ENCODE measurements around the gene PIK3R4.

The PIK3R4 gene

GRCh38 chr3:130686833-130687232, 59.8 kb downstream of the PIK3R4 start:
- no peaks in the 10 kb centered on the region for H3K79me2 ChIP-seq (ENCODE audit: control insufficient read depth, low read length)
- H4K20me1 ChIP-seq (ENCODE audit: control insufficient read depth, insufficient read depth, low read depth, low read length): no peaks in the 10 kb centered on the region
- H3K4me1 ChIP-seq (ENCODE audit: control insufficient read depth, low read length): no peaks in the 10 kb centered on the region
- H3K27me3 ChIP-seq (ENCODE audit: control insufficient read depth, low read length): no peaks in the 10 kb centered on the region
- no peaks in the 10 kb centered on the region for H3K9me2 ChIP-seq (replicated peaks; ENCODE audit: control insufficient read depth, low read length)
- no peaks in the 10 kb centered on the region for H3K9me3 ChIP-seq (ENCODE audit: control insufficient read depth, insufficient read depth, low read length)
- no peak overlapping the region for H3K27ac ChIP-seq (ENCODE audit: low read depth, low read length)
- no peak overlapping the region for H3K4me2 ChIP-seq (ENCODE audit: low read length)
- H3K36me3 ChIP-seq (ENCODE audit: control insufficient read depth, low read length): peaks cover 44% of the 10 kb centered on the region
- no peak overlapping the region for H3K4me3 ChIP-seq (ENCODE audit: low read length)
- no peak for TF ChIP-seq EZH2phosphoT487 (IDR thresholded peaks at IDR 0.05; ENCODE audit: borderline replicate concordance, low read length)
- TF ChIP-seq, protein P1, sequence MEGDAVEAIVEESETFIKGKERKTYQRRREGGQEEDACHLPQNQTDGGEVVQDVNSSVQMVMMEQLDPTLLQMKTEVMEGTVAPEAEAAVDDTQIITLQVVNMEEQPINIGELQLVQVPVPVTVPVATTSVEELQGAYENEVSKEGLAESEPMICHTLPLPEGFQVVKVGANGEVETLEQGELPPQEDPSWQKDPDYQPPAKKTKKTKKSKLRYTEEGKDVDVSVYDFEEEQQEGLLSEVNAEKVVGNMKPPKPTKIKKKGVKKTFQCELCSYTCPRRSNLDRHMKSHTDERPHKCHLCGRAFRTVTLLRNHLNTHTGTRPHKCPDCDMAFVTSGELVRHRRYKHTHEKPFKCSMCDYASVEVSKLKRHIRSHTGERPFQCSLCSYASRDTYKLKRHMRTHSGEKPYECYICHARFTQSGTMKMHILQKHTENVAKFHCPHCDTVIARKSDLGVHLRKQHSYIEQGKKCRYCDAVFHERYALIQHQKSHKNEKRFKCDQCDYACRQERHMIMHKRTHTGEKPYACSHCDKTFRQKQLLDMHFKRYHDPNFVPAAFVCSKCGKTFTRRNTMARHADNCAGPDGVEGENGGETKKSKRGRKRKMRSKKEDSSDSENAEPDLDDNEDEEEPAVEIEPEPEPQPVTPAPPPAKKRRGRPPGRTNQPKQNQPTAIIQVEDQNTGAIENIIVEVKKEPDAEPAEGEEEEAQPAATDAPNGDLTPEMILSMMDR (IDR thresholded peaks at IDR 0.05; ENCODE audit: low read depth, low read length, poor library complexity, severe bottlenecking): no peak
- H3F3A ChIP-seq (ENCODE audit: control insufficient read depth, insufficient read depth): no peaks in the 10 kb centered on the region

GRCh38 chr3:130682131-130682530, 64.5 kb downstream of the PIK3R4 start:
- Histone ChIP-seq H3K27ac (ENCODE audit: low read depth, low read length) (no peak overlapping the region), H3K4me2 (ENCODE audit: low read length) (no peak overlapping the region), H3K4me3 (ENCODE audit: low read length) (no peak overlapping the region), H3K9me3 (ENCODE audit: control insufficient read depth, insufficient read depth, low read length) (no peaks in the 10 kb centered on the region), H3K27me3 (ENCODE audit: control insufficient read depth, low read length) (no peaks in the 10 kb centered on the region), H3F3A (ENCODE audit: control insufficient read depth, insufficient read depth) (no peaks in the 10 kb centered on the region), H4K20me1 (ENCODE audit: control insufficient read depth, insufficient read depth, low read depth, low read length) (no peaks in the 10 kb centered on the region), H3K9me2 (replicated peaks; ENCODE audit: control insufficient read depth, low read length) (no peaks in the 10 kb centered on the region), H3K4me1 (ENCODE audit: control insufficient read depth, low read length) (no peaks in the 10 kb centered on the region), H3K79me2 (ENCODE audit: control insufficient read depth, low read length) (no peaks in the 10 kb centered on the region), H3K36me3 (ENCODE audit: control insufficient read depth, low read length) (peaks cover 45% of the 10 kb centered on the region)
- TF ChIP-seq EZH2phosphoT487 (IDR thresholded peaks at IDR 0.05; ENCODE audit: borderline replicate concordance, low read length): no peak
- TF ChIP-seq, protein P1 (IDR thresholded peaks at IDR 0.05; ENCODE audit: low read depth, low read length, poor library complexity, severe bottlenecking): no peak

GRCh38 chr3:130679218-130679617, 67.4 kb downstream of the PIK3R4 start:
- no peak overlapping the region for H3K27ac ChIP-seq (ENCODE audit: low read depth, low read length)
- no peaks in the 10 kb centered on the region for H3F3A ChIP-seq (ENCODE audit: control insufficient read depth, insufficient read depth)
- no peaks in the 10 kb centered on the region for H4K20me1 ChIP-seq (ENCODE audit: control insufficient read depth, insufficient read depth, low read depth, low read length)
- H3K9me3 ChIP-seq (ENCODE audit: control insufficient read depth, insufficient read depth, low read length): no peaks in the 10 kb centered on the region
- H3K4me2 ChIP-seq (ENCODE audit: low read length): no peak overlapping the region
- no peaks in the 10 kb centered on the region for H3K9me2 ChIP-seq (replicated peaks; ENCODE audit: control insufficient read depth, low read length)
- peaks cover 45% of the 10 kb centered on the region for H3K36me3 ChIP-seq (ENCODE audit: control insufficient read depth, low read length)
- H3K27me3 ChIP-seq (ENCODE audit: control insufficient read depth, low read length): no peaks in the 10 kb centered on the region
- H3K4me3 ChIP-seq (ENCODE audit: low read length): no peak overlapping the region
- TF ChIP-seq, protein P1 (IDR thresholded peaks at IDR 0.05; ENCODE audit: low read depth, low read length, poor library complexity, severe bottlenecking): no peak
- no peak for TF ChIP-seq EZH2phosphoT487 (IDR thresholded peaks at IDR 0.05; ENCODE audit: borderline replicate concordance, low read length)
- no peaks in the 10 kb centered on the region for H3K4me1 ChIP-seq (ENCODE audit: control insufficient read depth, low read length)
- no peaks in the 10 kb centered on the region for H3K79me2 ChIP-seq (ENCODE audit: control insufficient read depth, low read length)

GRCh38 chr3:130677343-130677742, 69.3 kb downstream of the PIK3R4 start:
- H3K4me1 ChIP-seq (ENCODE audit: control insufficient read depth, low read length): no peaks in the 10 kb centered on the region
- no peaks in the 10 kb centered on the region for H3K9me3 ChIP-seq (ENCODE audit: control insufficient read depth, insufficient read depth, low read length)
- no peaks in the 10 kb centered on the region for H3K9me2 ChIP-seq (replicated peaks; ENCODE audit: control insufficient read depth, low read length)
- no peaks in the 10 kb centered on the region for H3F3A ChIP-seq (ENCODE audit: control insufficient read depth, insufficient read depth)
- peaks cover 27% of the 10 kb centered on the region for H3K36me3 ChIP-seq (ENCODE audit: control insufficient read depth, low read length)
- no peak overlapping the region for H3K27ac ChIP-seq (ENCODE audit: low read depth, low read length)
- H4K20me1 ChIP-seq (ENCODE audit: control insufficient read depth, insufficient read depth, low read depth, low read length): no peaks in the 10 kb centered on the region
- no peak overlapping the region for H3K4me3 ChIP-seq (ENCODE audit: low read length)
- no peaks in the 10 kb centered on the region for H3K79me2 ChIP-seq (ENCODE audit: control insufficient read depth, low read length)
- no peak overlapping the region for H3K4me2 ChIP-seq (ENCODE audit: low read length)
- no peak for TF ChIP-seq EZH2phosphoT487 (IDR thresholded peaks at IDR 0.05; ENCODE audit: borderline replicate concordance, low read length)
- TF ChIP-seq, protein P1 (IDR thresholded peaks at IDR 0.05; ENCODE audit: low read depth, low read length, poor library complexity, severe bottlenecking): no peak
- H3K27me3 ChIP-seq (ENCODE audit: control insufficient read depth, low read length): no peaks in the 10 kb centered on the region
